ENCODE results near the gene MAML3.

Gene MAML3

GRCh38 chr4:139889264-139889663 lies 264.7 kb downstream of the MAML3 start:
- DNase-seq, result no peak

- no peak for DNase-seq
Observed at GRCh38 chr4:139887962-139888735, 265.8 kb downstream of the MAML3 start.

- no peak for DNase-seq
Observed at GRCh38 chr4:139887376-139887802, 266.6 kb downstream of the MAML3 start.

- no peak for DNase-seq
Observed at GRCh38 chr4:139886798-139887197, 267.2 kb downstream of the MAML3 start.

GRCh38 chr4:139884438-139884837 lies 269.5 kb downstream of the MAML3 start:
- no peak for DNase-seq

GRCh38 chr4:139880841-139881240 lies 273.1 kb downstream of the MAML3 start:
- DNase-seq, result no peak

GRCh38 chr4:139878050-139878449 lies 275.9 kb downstream of the MAML3 start:
- DNase-seq, result no peak

GRCh38 chr4:139876337-139876941 lies 277.5 kb downstream of the MAML3 start:
- DNase-seq, result no peak

GRCh38 chr4:139875411-139875825 lies 278.6 kb downstream of the MAML3 start:
- DNase-seq, result no peak

GRCh38 chr4:139873111-139873860 lies 280.7 kb downstream of the MAML3 start:
- DNase-seq, result no peak

GRCh38 chr4:139872274-139872673 lies 281.7 kb downstream of the MAML3 start:
- no peak for DNase-seq

- DNase-seq, result no peak
Observed at GRCh38 chr4:139869810-139870209, 284.2 kb downstream of the MAML3 start.

- DNase-seq, result no peak
Observed at GRCh38 chr4:139866276-139866962, 287.6 kb downstream of the MAML3 start.

- DNase-seq, result no peak
Observed at GRCh38 chr4:139865537-139865936, 288.4 kb downstream of the MAML3 start.

- DNase-seq, result no peak
Observed at GRCh38 chr4:139863531-139863930, 290.5 kb downstream of the MAML3 start.

GRCh38 chr4:139861471-139861870 lies 292.5 kb downstream of the MAML3 start:
- DNase-seq, result no peak

- no peak for DNase-seq
Observed at GRCh38 chr4:139860435-139861024, 293.5 kb downstream of the MAML3 start.

GRCh38 chr4:139859876-139860275 lies 294.1 kb downstream of the MAML3 start:
- DNase-seq, result no peak

- DNase-seq, result no peak
Observed at GRCh38 chr4:139858436-139859205, 295.4 kb downstream of the MAML3 start.

GRCh38 chr4:139857977-139858376 lies 296.0 kb downstream of the MAML3 start:
- no peak for DNase-seq

GRCh38 chr4:139857021-139857420 lies 297.0 kb downstream of the MAML3 start:
- no peak for DNase-seq

Data from CD4-positive, alpha-beta T cell treated with Interleukin-17A for 4 hours (primary cell).